GM12878 (cell line): ENCODE data around the gene EFCAB10. TPM values are rescaled to one million over a fixed set of nuclear protein-coding genes. Genes with fewer than 3 reads are reported as not detected.

ENCODE experiments used
- ATAC-seq: fragments of 200-7000 bp; cut with Tn5 transposase; 3 replicates; pipeline ENCODE4 v1.9.1; 2020; ENCODE audit warnings: mild to moderate bottlenecking, moderate library complexity
- BruUV-seq: library from RNA; stranded (reverse); fragments of 400-500 nt; replicated peaks from 2 replicates; lab custom pipeline; 2021; lab: Mats Ljungman, UMichigan
- CTCF ChIA-PET: fragments of 300-600 bp; sonication (Branson Sonifier 250); formaldehyde crosslinking; extraction: SDS; loops from one replicate; lab custom pipeline; 2021; ENCODE audit warnings: inconsistent platforms; lab: Yijun Ruan, JAX
- POLR2A ChIA-PET: fragments of 350-600 bp; formaldehyde crosslinking; extraction: SDS; loops from one replicate; lab custom pipeline; 2021; ENCODE audit warnings: inconsistent platforms; lab: Charles Lee
- RAD21 ChIA-PET: fragments of 300-600 bp; sonication (Branson Sonifier 250); formaldehyde crosslinking; loops from one replicate; lab custom pipeline; 2023; ENCODE audit warnings: antibody characterized with exemption; ENCODE audit not compliant: unreplicated experiment; lab: Charles Lee
- SMC1A ChIA-PET: fragments of 300-600 bp; sonication (Branson Sonifier 250); formaldehyde crosslinking; loops from one replicate; lab custom pipeline; 2023; ENCODE audit not compliant: unreplicated experiment, uncharacterized antibody; lab: Charles Lee
- DNase-seq: peaks from one replicate; pipeline ENCODE4 v3.0.0-alpha.2; 2011; ENCODE audit warnings: low read depth, low spot score
- FAIRE-seq: peaks from 3 replicates; lab custom pipeline; 2011; peaks lifted over from hg19 to GRCh38; lab: Jason Lieb, UNC
- H2AFZ ChIP-seq: 2 replicates; pipeline ENCODE4 v1.6.0; 2011; ENCODE audit warnings: low read depth, low read length, control low read depth; ENCODE audit not compliant: control insufficient read depth
- H3K27ac ChIP-seq: 2 replicates; pipeline ENCODE4 v1.5.1; 2011; ENCODE audit warnings: control low read depth; ENCODE audit not compliant: control insufficient read depth, insufficient read depth
- H3K27me3 ChIP-seq, 2 experiments: replicated peaks in 1 of 2; 2 replicates each; pipeline versions ENCODE4 v1.6.0 to v1.6.1; 2011; ENCODE audit warnings: low read length in 1 of 2; ENCODE audit not compliant: control insufficient read depth in 2 of 2, insufficient read depth in 2 of 2
- H3K36me3 ChIP-seq, 2 experiments: 2 replicates each; pipeline ENCODE4 v1.5.1; 2011; ENCODE audit warnings: low read length in 1 of 2; ENCODE audit not compliant: control insufficient read depth in 2 of 2, insufficient read depth in 2 of 2
- H3K4me1 ChIP-seq: 2 replicates; pipeline ENCODE4 v1.6.1; 2011; ENCODE audit warnings: mild to moderate bottlenecking, low read length, moderate library complexity, mixed read lengths; ENCODE audit not compliant: control insufficient read depth, insufficient read depth
- H3K4me2 ChIP-seq: 2 replicates; pipeline ENCODE4 v1.6.0; 2011; ENCODE audit warnings: control low read depth; ENCODE audit not compliant: control insufficient read depth, insufficient read depth
- H3K4me3 ChIP-seq: fragments of 200-600 bp; sonication (generic); 2 replicates; pipeline ENCODE4 v1.5.1; 2016
- H3K79me2 ChIP-seq: 2 replicates; pipeline ENCODE4 v1.6.0; 2011; ENCODE audit warnings: low read length; ENCODE audit not compliant: control insufficient read depth, insufficient read depth
- H3K9ac ChIP-seq: 2 replicates; pipeline ENCODE4 v1.8.0; 2011; ENCODE audit warnings: low read length, control low read depth, mixed read lengths; ENCODE audit not compliant: control insufficient read depth, insufficient read depth
- H3K9me3 ChIP-seq: replicated peaks from 3 replicates; pipeline ENCODE4 v1.5.1; 2011; ENCODE audit warnings: mild to moderate bottlenecking, low read length; ENCODE audit not compliant: control insufficient read depth, insufficient read depth
- H4K20me1 ChIP-seq: 2 replicates; pipeline ENCODE4 v1.6.0; 2011; ENCODE audit not compliant: control insufficient read depth, insufficient read depth
- BHLHE40 ChIP-seq, 2 experiments: fragments of 450-650 bp in 1 of 2; IDR thresholded peaks; 2 replicates each; pipeline ENCODE4 v1.6.1; 2011 to 2017; ENCODE audit warnings: low read depth in 2 of 2, borderline replicate concordance in 1 of 2, improper control_type of control experiment in 1 of 2, low read length in 1 of 2, mild to moderate bottlenecking in 1 of 2
- HSF1 ChIP-seq: fragments of 150-350 bp; IDR thresholded peaks from 2 replicates; pipeline ENCODE4 v1.6.1; 2014; ENCODE audit warnings: mild to moderate bottlenecking, low read depth, low read length
- IRF5 ChIP-seq: fragments of 450-650 bp; IDR thresholded peaks from 2 replicates; pipeline ENCODE4 v1.6.1; 2017; ENCODE audit warnings: borderline replicate concordance
- NFYA ChIP-seq: IDR thresholded peaks from 2 replicates; pipeline ENCODE4 v1.6.1; 2011; ENCODE audit warnings: low read depth, mild to moderate bottlenecking, low read length, improper control_type of control experiment, borderline replicate concordance
- NR2C2 ChIP-seq: IDR thresholded peaks from 2 replicates; pipeline ENCODE4 v1.6.1; 2011; ENCODE audit warnings: borderline replicate concordance, low read depth; ENCODE audit not compliant: control insufficient read depth, insufficient read length
- NR2F1 ChIP-seq: fragments of 450-650 bp; conservative IDR thresholded peaks from 2 replicates; pipeline ENCODE4 v1.6.1; 2017; ENCODE audit warnings: mild to moderate bottlenecking
- RB1 ChIP-seq: fragments of 450-650 bp; formaldehyde crosslinking; IDR thresholded peaks from 2 replicates; pipeline ENCODE4 v1.6.1; 2017; ENCODE audit warnings: mild to moderate bottlenecking, borderline replicate concordance
- SIX5 ChIP-seq: IDR thresholded peaks from 2 replicates; pipeline ENCODE4 v1.6.1; 2011; ENCODE audit warnings: mild to moderate bottlenecking, low read depth, low read length, moderate library complexity; ENCODE audit not compliant: severe bottlenecking
- SREBF2 ChIP-seq: IDR thresholded peaks from 2 replicates; pipeline ENCODE4 v1.6.1; 2012; ENCODE audit warnings: mild to moderate bottlenecking, low read length
- ZNF207 ChIP-seq: fragments of 450-650 bp; IDR thresholded peaks from 2 replicates; pipeline ENCODE4 v1.6.1; 2014; ENCODE audit warnings: antibody characterized with exemption, mild to moderate bottlenecking, borderline replicate concordance
- ZNF592 ChIP-seq: fragments of 450-650 bp; IDR thresholded peaks from 2 replicates; pipeline ENCODE4 v1.6.1; 2017; ENCODE audit warnings: mild to moderate bottlenecking, moderate library complexity
- ZNF687 ChIP-seq: fragments of 450-650 bp; IDR thresholded peaks from 2 replicates; pipeline ENCODE4 v1.6.1; 2017; ENCODE audit warnings: mild to moderate bottlenecking, moderate library complexity
- WGBS: methylation state at CpG from one replicate; pipeline ENCODE4 v1.1.6; 2016; ENCODE audit warnings: low lambda C conversion rate; ENCODE audit not compliant: insufficient replicate concordance, insufficient coverage; ENCODE audit errors: missing lambda C conversion rate; 5-methylcytosine and 5-hydroxymethylcytosine counted together
- in situ Hi-C: fragments of 300-500 bp; cut with MboI; formaldehyde crosslinking; loops from 9 replicates; pipeline ENCODE4 v1.14.3; 2018; ENCODE audit warnings: mixed read lengths
- intact Hi-C: fragments of 100-400 bp; cut with micrococcal nuclease; formaldehyde crosslinking; loops from one replicate; pipeline ENCODE4 v1.14.2; 2022; ENCODE audit not compliant: unreplicated experiment
- polyA plus RNA-seq, 11 experiments: library from polyadenylated mRNA; depleted of rRNA in 4 of 11; unstranded in 6 of 11; stranded (reverse) in 5 of 11; fragments of >200 nt; fragmentation: Nextera tagmentation in 4 of 11; fragmentation: Illumina TruSeq in 1 of 11; extraction: Ambion mirVana in 4 of 11; extraction: Trizol in 1 of 11; gene quantifications; 1 replicate in 1 of 11; 2 replicates in 10 of 11; pipeline versions ENCODE4 v1.2.1 to v1.2.3, GENCODE V29; 2011 to 2016; ENCODE audit warnings: inconsistent platforms in 2 of 11, missing spikeins in 2 of 11, low read depth in 1 of 11
- total RNA-seq, 4 experiments: library from RNA; depleted of rRNA in 3 of 4; stranded (reverse); fragments of >200 nt in 3 of 4; fragmentation: Illumina TruSeq in 1 of 4; extraction: Trizol in 1 of 4; gene quantifications; 2 replicates each; pipeline versions ENCODE4 v1.2.1 to v1.2.3, GENCODE V29; 2013 to 2021

Gene EFCAB10
- total and polyA plus RNA-seq, 10 of the 15 experiments (the other 5 are each of a cell fraction or from before 2014, with no cell fraction given): 0.38 to 1.0 (median 0.54) TPM; not detected in 6

- CTCF ChIA-PET: no interaction called here
- TF ChIP-seq HSF1: no peak
- TF ChIP-seq ZNF687: no peak
- TF ChIP-seq RB1: no peak
- no peak for TF ChIP-seq ZNF592
- TF ChIP-seq NR2C2: no peak
- TF ChIP-seq BHLHE40 (IDR thresholded peaks at IDR 0.05; ENCODE audit: borderline replicate concordance in 1 of 2, low read depth in 2 of 2, low read length in 1 of 2): no peak
- no peak for TF ChIP-seq IRF5
- no peak for TF ChIP-seq NFYA
- TF ChIP-seq SIX5: no peak
- TF ChIP-seq ZNF207: no peak
- TF ChIP-seq SREBF2: no peak
- no peak for TF ChIP-seq NR2F1
Observed at GRCh38 chr7:105618016-105618296, 36.7 kb upstream of the EFCAB10 start.

More at GRCh38 chr7:105618016-105618296, 36.7 kb upstream of the EFCAB10 start:
- FAIRE-seq: no peak
- Histone ChIP-seq H3K27ac (no peak overlapping the region), H3K9ac (no peak overlapping the region), H3K9me3 (no peaks in the 10 kb centered on the region), H3K79me2 (no peaks in the 10 kb centered on the region), H4K20me1 (no peaks in the 10 kb centered on the region), H3K4me2 (no peak overlapping the region), H3K4me1 (no peaks in the 10 kb centered on the region), H3K4me3 (no peak overlapping the region), H3K36me3 (no peaks in the 10 kb centered on the region), H2AFZ (no peak overlapping the region), H3K27me3 (no peaks in the 10 kb centered on the region)
- in situ Hi-C loops: no loop called here
- 89% methylated on average over 5 of the region's 5 CpGs for WGBS
- DNase-seq: no peak
- intact Hi-C loops: no loop called here
- no peak for ATAC-seq
- POLR2A ChIA-PET: interaction anchor here (0.5 to 0.6 kb wide), 2 partner anchors 179 to 293 kb away, joined by 4 to 7 read pairs; no protein-coding TSS in a partner anchor
- RAD21 ChIA-PET: no interaction called here
- BruUV-seq: no TSS peak
- SMC1A ChIA-PET: interaction anchor here (1.0 kb wide), 1 partner anchor 39 kb away, joined by 3 read pairs; no protein-coding TSS in a partner anchor
